Prostate gland (tissue), 2 donors: ENCODE results near the gene PTPN1. TPM values are rescaled to one million over a fixed set of nuclear protein-coding genes. Genes with fewer than 3 reads are reported as not detected.

Experiments
- DNase-seq: peaks from one replicate; pipeline ENCODE4 v3.0.0-alpha.2; 2019; ENCODE audit warnings: low spot score
- H3K27ac ChIP-seq, 2 donors: fragments of 200-600 bp; sonication (generic); 2 replicates each; pipeline ENCODE4 v1.5.1; 2017 to 2019
- H3K27me3 ChIP-seq: fragments of 200-600 bp; sonication (generic); replicated peaks from 2 replicates; pipeline ENCODE4 v1.5.1; 2019; ENCODE audit not compliant: insufficient read depth
- H3K36me3 ChIP-seq, 2 donors: fragments of 200-600 bp; sonication (generic); 1 replicate in 1 of 2; 2 replicates in 1 of 2; pipeline versions ENCODE4 v1.5.1 to v1.8.1; 2017 to 2019
- H3K4me1 ChIP-seq: fragments of 200-600 bp; sonication (generic); replicated peaks from 2 replicates; pipeline ENCODE4 v1.5.1; 2019
- H3K4me3 ChIP-seq, 2 donors: fragments of 200-600 bp; sonication (generic); 2 replicates each; pipeline ENCODE4 v1.5.1; 2017 to 2019
- H3K9me3 ChIP-seq: fragments of 200-600 bp; sonication (generic); 2 replicates; pipeline ENCODE4 v1.5.1; 2017
- CTCF ChIP-seq, 4 experiments: fragments of 200-600 bp in 2 of 4; fragments of 450-650 bp in 2 of 4; sonication (generic) in 2 of 4; IDR thresholded peaks; 1 replicate in 3 of 4; 2 replicates in 1 of 4; pipeline ENCODE4 v1.5.1; 2016 to 2019; ENCODE audit warnings: antibody characterized with exemption in 4 of 4, mild to moderate bottlenecking in 2 of 4, moderate library complexity in 2 of 4
- POLR2A ChIP-seq: fragments of 450-650 bp; IDR thresholded peaks from one replicate; pipeline ENCODE4 v1.6.1; 2016; ENCODE audit warnings: antibody characterized with exemption, mild to moderate bottlenecking
- POLR2AphosphoS5 ChIP-seq: sonication (generic); formaldehyde crosslinking; IDR thresholded peaks from one replicate; pipeline ENCODE4 v1.6.1; 2017; ENCODE audit warnings: antibody characterized with exemption
- WGBS: methylation state at CpG from one replicate; pipeline ENCODE4 v1.1.5; 2018; 5-methylcytosine and 5-hydroxymethylcytosine counted together
- intact Hi-C: fragments of 100-400 bp; cut with DNase I; formaldehyde crosslinking; loops from one replicate; pipeline ENCODE4 v1.14.2; 2022
- total RNA-seq, 2 donors: library from RNA; depleted of rRNA; stranded (reverse); fragments of >200 nt; gene quantifications; one replicate each; pipeline ENCODE4 v1.1.0, GENCODE V29; 2016

The PTPN1 gene
- total RNA-seq, 2 donors from 2014 or later, result 28.5 to 46.6 TPM

- no peaks in the 10 kb centered on the region for H3K36me3 ChIP-seq
- WGBS, result 73% methylated on average over 1 of the region's 1 CpG
- DNase-seq, result no peak
Measured at GRCh38 chr20:50491168-50491567, 19.0 kb upstream of the PTPN1 start.

GRCh38 chr20:50491926-50492634 is 18.1 kb upstream of the PTPN1 start:
- H3K36me3 ChIP-seq, result no peaks in the 10 kb centered on the region
- 79% methylated on average over 8 of the region's 8 CpGs for WGBS
- H3K4me1 ChIP-seq, result no peaks in the 10 kb centered on the region
- no peaks in the 10 kb centered on the region for H3K9me3 ChIP-seq
- no peak overlapping the region for H3K4me3 ChIP-seq
- TF ChIP-seq POLR2A (no peak), POLR2AphosphoS5 (no peak), CTCF (IDR thresholded peaks at IDR 0.05) (no peak)
- DNase-seq, result no peak
- H3K27me3 ChIP-seq, result no peaks in the 10 kb centered on the region
- intact Hi-C loops, result no loop called here
- no peak overlapping the region for H3K27ac ChIP-seq

More at GRCh38 chr20:50491168-50491567, 19.0 kb upstream of the PTPN1 start:
- Histone ChIP-seq H3K9me3 (no peaks in the 10 kb centered on the region), H3K27me3 (no peaks in the 10 kb centered on the region), H3K4me1 (no peaks in the 10 kb centered on the region), H3K27ac (no peak overlapping the region), H3K4me3 (no peak overlapping the region)
- TF ChIP-seq POLR2AphosphoS5 (no peak), CTCF (IDR thresholded peaks at IDR 0.05) (no peak), POLR2A (no peak)
- intact Hi-C loops, result no loop called here

- H3K36me3 ChIP-seq, result no peaks in the 10 kb centered on the region
- intact Hi-C loops, result no loop called here
- 73% methylated on average over 5 of the region's 5 CpGs for WGBS
- no peaks in the 10 kb centered on the region for H3K4me1 ChIP-seq
- no peak for TF ChIP-seq CTCF (IDR thresholded peaks at IDR 0.05)
- TF ChIP-seq POLR2AphosphoS5, result no peak
- no peak for TF ChIP-seq POLR2A
- H3K27me3 ChIP-seq, result no peaks in the 10 kb centered on the region
- H3K9me3 ChIP-seq, result no peaks in the 10 kb centered on the region
- DNase-seq, result no peak
- no peak overlapping the region for H3K4me3 ChIP-seq
- no peak overlapping the region for H3K27ac ChIP-seq
Measured at GRCh38 chr20:50493881-50494253, 16.3 kb upstream of the PTPN1 start.

- Histone ChIP-seq H3K27me3 (no peaks in the 10 kb centered on the region), H3K27ac (no peak overlapping the region), H3K4me1 (no peaks in the 10 kb centered on the region), H3K36me3 (no peaks in the 10 kb centered on the region), H3K4me3 (no peak overlapping the region), H3K9me3 (no peaks in the 10 kb centered on the region)
- WGBS, result 83% methylated on average over 6 of the region's 6 CpGs
- intact Hi-C loops, result no loop called here
- DNase-seq, result no peak
- no peak for TF ChIP-seq POLR2A
- TF ChIP-seq CTCF (IDR thresholded peaks at IDR 0.05), result no peak
- no peak for TF ChIP-seq POLR2AphosphoS5
Measured at GRCh38 chr20:50494428-50494827, 15.8 kb upstream of the PTPN1 start.

GRCh38 chr20:50496773-50497385 is 13.3 kb upstream of the PTPN1 start:
- Histone ChIP-seq H3K36me3 (no peaks in the 10 kb centered on the region), H3K4me1 (no peaks in the 10 kb centered on the region), H3K27ac (no peak overlapping the region), H3K27me3 (no peaks in the 10 kb centered on the region), H3K4me3 (no peak overlapping the region), H3K9me3 (no peaks in the 10 kb centered on the region)
- intact Hi-C loops, result no loop called here
- no peak for DNase-seq
- 45% methylated on average over 5 of the region's 5 CpGs for WGBS
- TF ChIP-seq POLR2A, result no peak
- no peak for TF ChIP-seq CTCF (IDR thresholded peaks at IDR 0.05)
- no peak for TF ChIP-seq POLR2AphosphoS5
